Smooth muscle cell (in vitro differentiated cells): Measurements from ENCODE around the gene CDH1. TPM values are rescaled to one million over a fixed set of nuclear protein-coding genes. Genes with fewer than 3 reads are reported as not detected.

Experiments
- DNase-seq: peaks from one replicate; lab custom pipeline; 2025; ENCODE audit not compliant: unreplicated experiment; lab: John Stamatoyannopoulos, UW
- H2AFZ ChIP-seq: fragments of 200-600 bp; sonication (generic); 2 replicates; pipeline ENCODE4 v1.6.0; 2016; ENCODE audit warnings: antibody characterized with exemption, low read depth, mild to moderate bottlenecking
- H3F3A ChIP-seq: fragments of 200-600 bp; sonication (generic); 2 replicates; pipeline ENCODE4 v1.6.0; 2017; ENCODE audit warnings: antibody characterized with exemption, low read depth
- H3K27ac ChIP-seq: fragments of 200-600 bp; sonication (generic); 2 replicates; pipeline ENCODE4 v1.5.1; 2016; ENCODE audit warnings: low read depth, mild to moderate bottlenecking
- H3K27me3 ChIP-seq: fragments of 200-600 bp; sonication (generic); 2 replicates; pipeline ENCODE4 v1.6.1; 2016; ENCODE audit warnings: low read depth, mild to moderate bottlenecking
- H3K36me3 ChIP-seq: fragments of 200-600 bp; sonication (generic); 2 replicates; pipeline ENCODE4 v1.5.1; 2016; ENCODE audit warnings: low read depth
- H3K4me1 ChIP-seq: fragments of 200-600 bp; sonication (generic); 2 replicates; pipeline ENCODE4 v1.5.1; 2016; ENCODE audit warnings: low read depth
- H3K4me2 ChIP-seq: fragments of 200-600 bp; sonication (generic); 2 replicates; pipeline ENCODE4 v1.6.0; 2016; ENCODE audit warnings: mild to moderate bottlenecking
- H3K4me3 ChIP-seq: fragments of 200-600 bp; sonication (generic); 2 replicates; pipeline ENCODE4 v1.5.1; 2016; ENCODE audit warnings: mild to moderate bottlenecking
- H3K79me2 ChIP-seq: fragments of 200-600 bp; sonication (generic); 2 replicates; pipeline ENCODE4 v1.6.0; 2016; ENCODE audit warnings: low read depth, mild to moderate bottlenecking
- H3K9ac ChIP-seq: fragments of 200-600 bp; sonication (generic); 2 replicates; pipeline ENCODE4 v1.6.0; 2016; ENCODE audit warnings: low read depth
- H3K9me3 ChIP-seq: fragments of 200-600 bp; sonication (generic); replicated peaks from 2 replicates; pipeline ENCODE4 v1.5.1; 2016; ENCODE audit warnings: low read depth
- H4K20me1 ChIP-seq: fragments of 200-600 bp; sonication (generic); 2 replicates; pipeline ENCODE4 v1.6.0; 2016; ENCODE audit warnings: low read depth
- CTCF ChIP-seq: fragments of 200-600 bp; sonication (generic); IDR thresholded peaks from 2 replicates; pipeline ENCODE4 v1.5.1; 2017; ENCODE audit warnings: borderline replicate concordance, mild to moderate bottlenecking, antibody characterized with exemption; ENCODE audit not compliant: insufficient read depth, poor library complexity, severe bottlenecking
- WGBS: methylation state at CpG from one replicate; pipeline ENCODE4 v1.1.7; 2016; ENCODE audit warnings: low lambda C conversion rate; 5-methylcytosine and 5-hydroxymethylcytosine counted together
- polyA plus RNA-seq: library from polyadenylated mRNA; unstranded; fragments of >200 nt; fragmentation: Nextera tagmentation; extraction: Ambion mirVana; gene quantifications from 2 replicates; pipeline ENCODE4 v1.2.1, GENCODE V29; 2016
- small RNA-seq: library from RNA; depleted of rRNA; stranded (forward); fragments of <200 nt; gene quantifications from one replicate; pipeline ENCODE3, GENCODE V24; 2014
- total RNA-seq: library from RNA; depleted of rRNA; stranded (reverse); fragments of >200 nt; gene quantifications from 2 replicates; pipeline ENCODE4 v1.2.3, GENCODE V29; 2014

CDH1 gene
- total and polyA plus RNA-seq, 2 experiments from 2014 or later: 4.7 to 45.8 TPM

- H3K36me3 ChIP-seq: no peaks in the 10 kb centered on the region
- no peak for DNase-seq
- no peaks in the 10 kb centered on the region for H3K27me3 ChIP-seq
- no peaks in the 10 kb centered on the region for H3K9me3 ChIP-seq
- TF ChIP-seq CTCF: no peak
- no peaks in the 10 kb centered on the region for H3K79me2 ChIP-seq
- WGBS: 92% methylated on average over 4 of the region's 4 CpGs
- H3K4me3 ChIP-seq: no peak overlapping the region
- no peaks in the 10 kb centered on the region for H3F3A ChIP-seq
- no peaks in the 10 kb centered on the region for H4K20me1 ChIP-seq
- H3K9ac ChIP-seq: no peak overlapping the region
- H3K4me1 ChIP-seq: no peaks in the 10 kb centered on the region
- no peak overlapping the region for H3K27ac ChIP-seq
- no peak overlapping the region for H3K4me2 ChIP-seq
- H2AFZ ChIP-seq: no peak overlapping the region
These were observed 138.8 kb downstream of the CDH1 start for GRCh38 chr16:68875871-68876270.

DNA sequence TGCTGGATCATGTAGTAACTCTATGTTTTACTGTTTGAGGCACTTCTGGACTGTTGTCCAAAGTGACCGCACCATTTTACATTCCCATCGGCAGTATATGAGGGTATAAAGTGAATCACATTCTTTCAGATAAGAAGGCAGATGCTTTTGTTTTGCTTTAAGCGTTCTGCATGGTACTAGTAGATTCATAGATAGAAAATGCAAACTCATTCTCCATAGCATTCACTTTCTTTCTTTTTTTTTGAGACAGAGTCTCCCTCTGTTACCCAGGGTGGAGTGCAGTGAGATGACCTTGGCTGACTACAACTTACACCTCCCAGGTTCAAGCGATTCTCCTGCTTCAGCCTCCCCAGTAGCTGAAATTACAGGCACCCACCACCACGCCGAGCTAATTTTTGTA lies 146.6 kb downstream of the CDH1 start:
- no peaks in the 10 kb centered on the region for H3K79me2 ChIP-seq
- no peak overlapping the region for H3K4me3 ChIP-seq
- H3K27ac ChIP-seq: no peak overlapping the region
- H2AFZ ChIP-seq: no peak overlapping the region
- no peak for DNase-seq
- H4K20me1 ChIP-seq: no peaks in the 10 kb centered on the region
- H3K4me2 ChIP-seq: no peak overlapping the region
- WGBS: 98% methylated on average over 6 of the region's 6 CpGs
- no peak overlapping the region for H3K9ac ChIP-seq
- H3F3A ChIP-seq: no peaks in the 10 kb centered on the region
- no peaks in the 10 kb centered on the region for H3K9me3 ChIP-seq
- TF ChIP-seq CTCF: no peak
- no peaks in the 10 kb centered on the region for H3K4me1 ChIP-seq
- no peaks in the 10 kb centered on the region for H3K36me3 ChIP-seq
- no peaks in the 10 kb centered on the region for H3K27me3 ChIP-seq

GRCh38 chr16:68884401-68884800 lies 147.3 kb downstream of the CDH1 start:
- no peak overlapping the region for H3K4me3 ChIP-seq
- H3K79me2 ChIP-seq: no peaks in the 10 kb centered on the region
- no peak overlapping the region for H3K27ac ChIP-seq
- no peaks in the 10 kb centered on the region for H3K4me1 ChIP-seq
- no peaks in the 10 kb centered on the region for H3F3A ChIP-seq
- no peaks in the 10 kb centered on the region for H3K36me3 ChIP-seq
- no peak overlapping the region for H2AFZ ChIP-seq
- H3K27me3 ChIP-seq: no peaks in the 10 kb centered on the region
- no peaks in the 10 kb centered on the region for H3K9me3 ChIP-seq
- DNase-seq: no peak
- no peak overlapping the region for H3K4me2 ChIP-seq
- no peaks in the 10 kb centered on the region for H4K20me1 ChIP-seq
- TF ChIP-seq CTCF: no peak
- H3K9ac ChIP-seq: no peak overlapping the region
- WGBS: 97% methylated on average over 1 of the region's 1 CpG

Small RNA genes lying within 50 kb of the gene (small RNA-seq; reads per million reads assigned to genes)
- not detected for gene RNA5SP429

Other genes with a start within 250 kb of the CDH1 start
- gene ZFP90, start 198.0 kb upstream of the CDH1 start, total RNA-seq: 35.1 and 35.5 TPM in 2 replicates
- 14.2 and 14.9 TPM in 2 replicates for gene ZFP90, start 198.0 kb upstream of the CDH1 start, polyA plus RNA-seq
- gene CDH3, start 92.0 kb upstream of the CDH1 start, total RNA-seq: 66.8 and 78.2 TPM in 2 replicates
- gene CDH3, start 92.0 kb upstream of the CDH1 start, polyA plus RNA-seq: 18.9 and 77.6 TPM in 2 replicates
- gene TANGO6, start 106.2 kb downstream of the CDH1 start, total RNA-seq: 4.5 and 11.2 TPM in 2 replicates
- gene TANGO6, start 106.2 kb downstream of the CDH1 start, polyA plus RNA-seq: 2.7 and 5.2 TPM in 2 replicates